IMR-90 (cell line): ENCODE data around the gene SPAG8. TPM values are rescaled to one million over a fixed set of nuclear protein-coding genes. Genes with fewer than 3 reads are reported as not detected.

ENCODE experiments used
- ATAC-seq: fragments of 200-7000 bp; cut with Tn5 transposase; 2 replicates; pipeline ENCODE4 v1.9.1; 2020; ENCODE audit warnings: low read depth, mild to moderate bottlenecking, moderate library complexity
- BruUV-seq: library from RNA; stranded (reverse); fragments of 400-500 nt; replicated peaks from 2 replicates; lab custom pipeline; 2021; lab: Mats Ljungman, UMichigan
- CTCF ChIA-PET: fragments of 300-600 bp; formaldehyde crosslinking; extraction: SDS; loops from one replicate; lab custom pipeline; 2021; ENCODE audit warnings: antibody characterized with exemption; lab: Yijun Ruan, JAX
- POLR2A ChIA-PET: fragments of 300-600 bp; sonication (Branson Sonifier 250); formaldehyde crosslinking; loops from one replicate; lab custom pipeline; 2022; ENCODE audit warnings: antibody characterized with exemption; ENCODE audit not compliant: unreplicated experiment; lab: Charles Lee
- DNase-seq: peaks from one replicate; pipeline ENCODE4 v3.0.0; 2013
- H2AFZ ChIP-seq: replicated peaks from 2 replicates; pipeline ENCODE3; 2013; ENCODE audit warnings: low read length, mild to moderate bottlenecking; ENCODE audit not compliant: poor library complexity
- H2AK5ac ChIP-seq: 2 replicates; pipeline ENCODE4 v1.6.1; 2013; ENCODE audit warnings: low read depth, low read length, inconsistent platforms
- H2AK9ac ChIP-seq: replicated peaks from 2 replicates; pipeline ENCODE3; 2013; ENCODE audit warnings: mild to moderate bottlenecking, low read depth, low read length, moderate library complexity; ENCODE audit not compliant: poor library complexity
- H2BK120ac ChIP-seq: 2 replicates; pipeline ENCODE4 v1.6.1; 2013; ENCODE audit warnings: low read depth, low read length, inconsistent platforms
- H2BK15ac ChIP-seq: 3 replicates; pipeline ENCODE4 v1.6.1; 2013; ENCODE audit warnings: low read depth, low read length, inconsistent platforms
- H2BK20ac ChIP-seq: 2 replicates; pipeline ENCODE4 v1.6.1; 2013; ENCODE audit warnings: low read depth, mild to moderate bottlenecking, inconsistent platforms, low read length, moderate library complexity
- H2BK5ac ChIP-seq: 2 replicates; pipeline ENCODE4 v1.6.1; 2013; ENCODE audit warnings: mild to moderate bottlenecking, low read depth, low read length, inconsistent platforms; ENCODE audit not compliant: poor library complexity, severe bottlenecking
- H3K14ac ChIP-seq: replicated peaks from 2 replicates; pipeline ENCODE4 v1.6.1; 2013; ENCODE audit warnings: low read depth, low read length, inconsistent platforms
- H3K18ac ChIP-seq: 2 replicates; pipeline ENCODE4 v1.6.1; 2013; ENCODE audit warnings: low read depth, low read length, control low read depth
- H3K23ac ChIP-seq: 2 replicates; pipeline ENCODE4 v1.6.1; 2013; ENCODE audit warnings: low read depth, low read length, inconsistent platforms
- H3K27ac ChIP-seq: 2 replicates; pipeline ENCODE4 v1.5.1; 2013; ENCODE audit warnings: mild to moderate bottlenecking, control low read depth, low read length; ENCODE audit not compliant: insufficient read depth
- H3K27me3 ChIP-seq: 2 replicates; pipeline ENCODE4 v1.6.1; 2013; ENCODE audit warnings: low read length; ENCODE audit not compliant: control insufficient read depth, insufficient read depth
- H3K36me3 ChIP-seq: 2 replicates; pipeline ENCODE4 v1.6.1; 2013; ENCODE audit warnings: low read length, mixed read lengths; ENCODE audit not compliant: control insufficient read depth, insufficient read depth
- H3K4ac ChIP-seq: 2 replicates; pipeline ENCODE4 v1.6.1; 2013; ENCODE audit warnings: low read depth, low read length, inconsistent platforms
- H3K4me1 ChIP-seq: 2 replicates; pipeline ENCODE4 v1.6.1; 2013; ENCODE audit warnings: low read length, mixed read lengths; ENCODE audit not compliant: control insufficient read depth, insufficient read depth
- H3K4me2 ChIP-seq: 2 replicates; pipeline ENCODE4 v1.6.1; 2013; ENCODE audit warnings: low read depth, mild to moderate bottlenecking, control low read depth, low read length, moderate library complexity
- H3K4me3 ChIP-seq: 2 replicates; pipeline ENCODE4 v1.5.1; 2013; ENCODE audit warnings: low read depth, mild to moderate bottlenecking, control low read depth, low read length, moderate library complexity; ENCODE audit not compliant: insufficient read depth
- H3K56ac ChIP-seq: 2 replicates; pipeline ENCODE4 v1.6.1; 2013; ENCODE audit warnings: low read length, inconsistent platforms; ENCODE audit not compliant: insufficient read depth; ENCODE audit errors: extremely low read depth
- H3K79me1 ChIP-seq, 2 experiments: 2 replicates each; pipeline ENCODE4 v1.6.1; 2013; ENCODE audit warnings: low read length in 2 of 2, inconsistent platforms in 1 of 2, low read depth in 1 of 2
- H3K9ac ChIP-seq: 2 replicates; pipeline ENCODE4 v1.6.1; 2013; ENCODE audit warnings: low read depth, low read length, control low read depth
- H3K9me1 ChIP-seq: 2 replicates; pipeline ENCODE4 v1.6.1; 2013; ENCODE audit warnings: low read length, inconsistent platforms; ENCODE audit not compliant: insufficient read depth
- H3K9me3 ChIP-seq: 2 replicates; pipeline ENCODE4 v1.6.1; 2013; ENCODE audit warnings: low read length; ENCODE audit not compliant: control insufficient read depth, insufficient read depth
- H4K20me1 ChIP-seq: 2 replicates; pipeline ENCODE4 v1.6.1; 2013; ENCODE audit warnings: low read length, inconsistent platforms; ENCODE audit not compliant: insufficient read depth
- H4K5ac ChIP-seq: 2 replicates; pipeline ENCODE4 v1.6.1; 2013; ENCODE audit warnings: mild to moderate bottlenecking, low read depth, low read length, control low read depth
- H4K8ac ChIP-seq, 2 experiments: 2 replicates each; pipeline ENCODE4 v1.6.1; 2013; ENCODE audit warnings: low read depth in 2 of 2, low read length in 2 of 2, control low read depth in 1 of 2, inconsistent platforms in 1 of 2
- H4K91ac ChIP-seq: 2 replicates; pipeline ENCODE4 v1.6.1; 2013; ENCODE audit warnings: low read depth, low read length, inconsistent platforms; ENCODE audit not compliant: insufficient read depth
- BHLHE40 ChIP-seq: fragments of 150-350 bp; IDR thresholded peaks from 2 replicates; pipeline ENCODE4 v1.6.1; 2016; ENCODE audit warnings: mild to moderate bottlenecking, low read depth, low read length
- CEBPB ChIP-seq: IDR thresholded peaks from 2 replicates; pipeline ENCODE4 v1.6.1; 2012; ENCODE audit warnings: low read depth, low read length, improper control_type of control experiment
- CHD1 ChIP-seq: IDR thresholded peaks from 2 replicates; pipeline ENCODE4 v1.6.1; 2012; ENCODE audit warnings: low read depth, low read length, improper control_type of control experiment
- CTCF ChIP-seq: conservative IDR thresholded peaks from 2 replicates; pipeline ENCODE4 v1.5.1; 2012; ENCODE audit warnings: mild to moderate bottlenecking, low read depth, low read length, improper control_type of control experiment
- FOS ChIP-seq: fragments of 150-350 bp; IDR thresholded peaks from 2 replicates; pipeline ENCODE4 v1.6.1; 2016; ENCODE audit warnings: low read depth, low read length
- MAZ ChIP-seq: IDR thresholded peaks from 2 replicates; pipeline ENCODE4 v1.6.1; 2012; ENCODE audit warnings: low read depth, mild to moderate bottlenecking, low read length, improper control_type of control experiment, moderate library complexity, borderline replicate concordance
- RFX5 ChIP-seq: IDR thresholded peaks from 2 replicates; pipeline ENCODE4 v1.8.0; 2012; ENCODE audit warnings: low read depth, mild to moderate bottlenecking, low read length, moderate library complexity
- WGBS, 2 experiments: methylation state at CpG; one replicate each; pipeline versions ENCODE4 v1.1.5 to v1.1.7; 2013; ENCODE audit warnings: missing lambda C conversion rate in 2 of 2; ENCODE audit not compliant: insufficient read length in 1 of 2; ENCODE audit errors: extremely low coverage in 2 of 2; 5-methylcytosine and 5-hydroxymethylcytosine counted together
- dilution Hi-C: fragments of 300-500 bp; cut with HindIII; formaldehyde crosslinking; loops from one replicate; pipeline ENCODE4 v1.14.3; 2018; ENCODE audit warnings: low sequenced_read_pairs; ENCODE audit not compliant: unreplicated experiment
- in situ Hi-C: fragments of 300-500 bp; cut with MboI; formaldehyde crosslinking; loops from 3 replicates; pipeline ENCODE4 v1.14.3; 2019; ENCODE audit warnings: low sequenced_read_pairs, inconsistent platforms, mixed read lengths
- intact Hi-C: fragments of 100-400 bp; cut with micrococcal nuclease; formaldehyde crosslinking; loops from 2 replicates; pipeline ENCODE4 v1.10.0; 2022
- polyA plus RNA-seq, 3 experiments: library from polyadenylated mRNA; depleted of rRNA; stranded (reverse); fragments of >200 nt; gene quantifications; 2 replicates each; pipeline ENCODE4 v1.2.3, GENCODE V29; 2012; ENCODE audit warnings: low replicate concordance in 1 of 3
- total RNA-seq: library from RNA; depleted of rRNA; stranded (reverse); fragments of >200 nt; gene quantifications from 2 replicates; pipeline ENCODE4 v1.2.3, GENCODE V29; 2012

Gene SPAG8
- total and polyA plus RNA-seq, 2 of the 4 experiments (the other 2 are of a cell fraction), result 0.72 to 0.84 TPM

- no CpG with 5 or more reads among the region's 1 CpG for WGBS, 2 experiments
- Histone ChIP-seq H3K4me1 (peaks cover 1% of the 10 kb centered on the region; the same call in 1 of the 2 replicates), H3K23ac (no peak overlapping the region), H4K8ac (no peak overlapping the region), H3K79me1 (no peaks in the 10 kb centered on the region), H2AFZ (no peak overlapping the region), H2AK5ac (no peak overlapping the region), H3K18ac (no peak overlapping the region), H2BK5ac (no peak overlapping the region), H3K56ac (no peak overlapping the region), H2BK120ac (no peak overlapping the region), H3K27ac (no peak overlapping the region), H3K9ac (no peak overlapping the region), H3K27me3 (peaks cover 26% of the 10 kb centered on the region), H4K5ac (no peak overlapping the region), H3K36me3 (no peaks in the 10 kb centered on the region), H3K4ac (no peak overlapping the region), H3K9me1 (no peaks in the 10 kb centered on the region), H3K14ac (no peak overlapping the region), H3K4me2 (no peak overlapping the region), H4K20me1 (no peaks in the 10 kb centered on the region), H3K9me3 (no peaks in the 10 kb centered on the region), H2AK9ac (no peak overlapping the region), H3K4me3 (no peak overlapping the region), H4K91ac (no peak overlapping the region), H2BK15ac (no peak overlapping the region), H2BK20ac (no peak overlapping the region)
- DNase-seq (no peak), ATAC-seq (no peak)
- CTCF ChIA-PET, result no interaction called here
- POLR2A ChIA-PET, result no interaction called here
- no TSS peak for BruUV-seq
- in situ Hi-C loops, result no loop called here
- TF ChIP-seq BHLHE40, result no peak
- TF ChIP-seq FOS, result no peak
- no peak for TF ChIP-seq RFX5
- no peak for TF ChIP-seq MAZ
- no peak for TF ChIP-seq CEBPB
- no peak for TF ChIP-seq CTCF
- no peak for TF ChIP-seq CHD1
- dilution Hi-C loops, result no loop called here
- intact Hi-C loops, result no loop called here
Measured at GRCh38 chr9:35769763-35770162, 42.3 kb downstream of the SPAG8 start.
